ENCODE results near the gene TMEM132D. TPM values are rescaled to one million over a fixed set of nuclear protein-coding genes. Genes with fewer than 3 reads are reported as not detected.

TMEM132D gene
- total RNA-seq, 2 donors from 2014 or later = not detected

DNA sequence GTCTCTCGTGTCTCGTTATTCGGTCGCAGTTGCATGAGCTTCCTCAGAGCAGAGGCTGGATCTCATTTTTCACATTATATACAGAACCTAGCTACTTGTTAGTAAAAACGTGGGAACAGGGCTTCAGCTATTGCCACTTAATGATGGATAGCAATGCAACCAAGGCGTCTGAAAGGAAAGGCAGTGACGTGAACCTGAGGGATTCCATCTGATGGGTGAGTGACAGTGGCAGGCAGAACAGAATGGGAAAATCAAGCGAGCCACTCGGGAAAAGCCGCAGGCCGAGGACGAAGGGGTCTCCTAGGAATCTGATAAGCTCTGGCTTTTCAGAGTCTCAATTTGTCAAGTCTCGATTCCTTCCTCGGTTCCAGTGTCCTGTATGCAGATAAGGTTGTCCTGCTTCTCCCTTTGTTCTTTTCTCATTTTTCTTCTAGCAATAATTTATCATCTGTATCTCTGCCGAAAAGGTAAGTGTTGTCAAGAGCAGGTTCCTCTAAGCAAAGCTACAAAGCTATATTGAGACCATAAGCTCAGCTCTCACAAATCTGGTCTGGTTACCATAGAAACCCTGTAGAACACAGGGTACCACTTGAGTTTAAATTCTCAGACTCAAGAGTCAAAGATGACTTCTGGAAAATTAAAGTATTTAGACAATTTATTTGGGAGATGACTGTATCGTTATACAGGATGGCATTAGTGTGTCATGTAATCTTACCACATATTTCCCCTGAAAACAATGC, 633.9 kb downstream of the TMEM132D start:
- Histone ChIP-seq H3K27me3 (replicated peaks; ENCODE audit: insufficient read depth) (no peaks in the 10 kb centered on the region), H3K4me3 (no peak overlapping the region), H3K36me3 (no peaks in the 10 kb centered on the region), H3K27ac (no peak overlapping the region), H3K4me1 (ENCODE audit: control insufficient read depth in 1 of 2, low read depth in 2 of 2) (no peaks in the 10 kb centered on the region), H3K9me3 (no peaks in the 10 kb centered on the region)
- no peak for ATAC-seq (ENCODE audit: insufficient number of reproducible peaks, low FRiP score, low read depth)
- TF ChIP-seq, protein P1, sequence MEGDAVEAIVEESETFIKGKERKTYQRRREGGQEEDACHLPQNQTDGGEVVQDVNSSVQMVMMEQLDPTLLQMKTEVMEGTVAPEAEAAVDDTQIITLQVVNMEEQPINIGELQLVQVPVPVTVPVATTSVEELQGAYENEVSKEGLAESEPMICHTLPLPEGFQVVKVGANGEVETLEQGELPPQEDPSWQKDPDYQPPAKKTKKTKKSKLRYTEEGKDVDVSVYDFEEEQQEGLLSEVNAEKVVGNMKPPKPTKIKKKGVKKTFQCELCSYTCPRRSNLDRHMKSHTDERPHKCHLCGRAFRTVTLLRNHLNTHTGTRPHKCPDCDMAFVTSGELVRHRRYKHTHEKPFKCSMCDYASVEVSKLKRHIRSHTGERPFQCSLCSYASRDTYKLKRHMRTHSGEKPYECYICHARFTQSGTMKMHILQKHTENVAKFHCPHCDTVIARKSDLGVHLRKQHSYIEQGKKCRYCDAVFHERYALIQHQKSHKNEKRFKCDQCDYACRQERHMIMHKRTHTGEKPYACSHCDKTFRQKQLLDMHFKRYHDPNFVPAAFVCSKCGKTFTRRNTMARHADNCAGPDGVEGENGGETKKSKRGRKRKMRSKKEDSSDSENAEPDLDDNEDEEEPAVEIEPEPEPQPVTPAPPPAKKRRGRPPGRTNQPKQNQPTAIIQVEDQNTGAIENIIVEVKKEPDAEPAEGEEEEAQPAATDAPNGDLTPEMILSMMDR (IDR thresholded peaks at IDR 0.05) = no peak
- DNase-seq (ENCODE audit: low spot score) = no peak

DNA sequence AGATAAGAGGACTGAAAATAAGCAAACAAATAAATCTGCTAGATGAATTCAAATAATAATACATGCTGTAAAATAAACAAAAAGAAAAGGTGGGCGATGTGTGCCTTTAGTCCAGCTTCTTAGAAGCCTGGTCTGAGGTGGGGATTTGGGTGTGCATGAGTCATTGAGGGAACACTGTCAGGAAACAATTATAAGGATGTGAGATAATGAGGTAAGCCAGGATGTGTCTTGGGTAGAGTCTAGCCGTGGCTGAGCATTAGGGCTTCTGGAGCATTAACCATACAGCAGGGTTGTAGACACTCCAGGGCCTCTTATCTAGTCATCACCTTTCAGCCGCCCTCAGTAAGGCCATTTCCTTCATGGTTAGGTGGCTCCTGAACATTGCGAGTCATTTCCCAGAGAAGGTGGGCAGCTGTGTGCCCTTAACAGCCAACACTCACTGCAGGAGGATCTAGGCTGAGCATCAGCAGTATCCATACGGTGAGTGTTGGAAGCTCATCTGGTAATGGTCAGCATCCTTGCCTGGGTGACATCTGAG, 645.0 kb downstream of the TMEM132D start:
- TF ChIP-seq, protein P1 (IDR thresholded peaks at IDR 0.05) = no peak
- no peak overlapping the region for H3K4me3 ChIP-seq
- H3K27me3 ChIP-seq (replicated peaks; ENCODE audit: insufficient read depth) = no peaks in the 10 kb centered on the region
- H3K4me1 ChIP-seq (ENCODE audit: control insufficient read depth in 1 of 2, low read depth in 2 of 2) = no peaks in the 10 kb centered on the region
- DNase-seq (ENCODE audit: low spot score) (no peak), ATAC-seq (ENCODE audit: insufficient number of reproducible peaks, low FRiP score, low read depth) (no peak)
- no peaks in the 10 kb centered on the region for H3K36me3 ChIP-seq
- H3K27ac ChIP-seq = no peak overlapping the region
- H3K9me3 ChIP-seq = no peaks in the 10 kb centered on the region

DNA sequence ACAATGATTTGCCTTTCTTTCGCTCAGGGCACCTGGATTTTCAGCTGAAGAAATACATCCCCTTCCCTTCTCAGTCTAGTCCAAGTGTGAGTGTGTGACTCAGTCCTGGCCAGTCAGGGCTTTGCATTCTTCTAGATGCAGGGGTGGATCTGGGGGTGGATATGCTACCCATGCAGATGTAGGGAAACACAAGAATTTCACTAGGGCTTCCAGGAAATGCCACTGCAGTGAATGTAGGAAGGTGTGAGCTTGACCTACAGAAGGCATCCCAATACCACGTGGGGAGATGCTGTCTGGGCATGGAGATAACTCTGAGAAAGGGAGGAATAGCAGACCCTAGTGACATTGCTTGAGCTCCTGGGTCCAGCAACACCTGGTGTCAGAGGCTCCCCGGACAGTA, 646.3 kb downstream of the TMEM132D start:
- TF ChIP-seq, protein P1 (IDR thresholded peaks at IDR 0.05) = no peak
- Histone ChIP-seq H3K27ac (no peak overlapping the region), H3K27me3 (replicated peaks; ENCODE audit: insufficient read depth) (no peaks in the 10 kb centered on the region), H3K4me1 (ENCODE audit: control insufficient read depth in 1 of 2, low read depth in 2 of 2) (no peaks in the 10 kb centered on the region), H3K4me3 (no peak overlapping the region), H3K36me3 (no peaks in the 10 kb centered on the region), H3K9me3 (no peaks in the 10 kb centered on the region)
- ATAC-seq (ENCODE audit: insufficient number of reproducible peaks, low FRiP score, low read depth) = no peak
- DNase-seq (ENCODE audit: low spot score) = no peak

DNA sequence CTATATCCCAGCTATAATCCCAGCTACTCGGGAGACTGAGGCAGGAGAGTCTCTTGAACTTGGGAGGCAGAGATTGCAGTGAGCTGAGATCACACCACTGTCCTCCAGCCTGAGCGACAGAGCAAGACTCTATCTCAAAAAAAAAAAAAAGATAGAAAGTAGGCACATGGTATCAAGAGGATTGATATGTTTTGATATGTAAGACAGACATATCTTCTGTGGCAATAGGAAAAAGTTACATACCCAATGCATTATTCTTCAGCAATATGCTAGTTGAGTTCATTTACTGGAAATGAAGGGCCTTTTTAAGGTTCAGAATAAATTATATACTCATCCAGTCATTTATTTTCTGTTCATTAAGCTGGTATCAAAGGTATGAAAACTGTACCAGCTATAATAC, 657.2 kb downstream of the TMEM132D start:
- Histone ChIP-seq H3K36me3 (no peaks in the 10 kb centered on the region), H3K4me1 (ENCODE audit: control insufficient read depth in 1 of 2, low read depth in 2 of 2) (no peaks in the 10 kb centered on the region), H3K27ac (no peak overlapping the region), H3K4me3 (no peak overlapping the region), H3K9me3 (no peaks in the 10 kb centered on the region), H3K27me3 (replicated peaks; ENCODE audit: insufficient read depth) (no peaks in the 10 kb centered on the region)
- TF ChIP-seq, protein P1 (IDR thresholded peaks at IDR 0.05) = no peak
- no peak for ATAC-seq (ENCODE audit: insufficient number of reproducible peaks, low FRiP score, low read depth)
- DNase-seq (ENCODE audit: low spot score) = no peak

DNA sequence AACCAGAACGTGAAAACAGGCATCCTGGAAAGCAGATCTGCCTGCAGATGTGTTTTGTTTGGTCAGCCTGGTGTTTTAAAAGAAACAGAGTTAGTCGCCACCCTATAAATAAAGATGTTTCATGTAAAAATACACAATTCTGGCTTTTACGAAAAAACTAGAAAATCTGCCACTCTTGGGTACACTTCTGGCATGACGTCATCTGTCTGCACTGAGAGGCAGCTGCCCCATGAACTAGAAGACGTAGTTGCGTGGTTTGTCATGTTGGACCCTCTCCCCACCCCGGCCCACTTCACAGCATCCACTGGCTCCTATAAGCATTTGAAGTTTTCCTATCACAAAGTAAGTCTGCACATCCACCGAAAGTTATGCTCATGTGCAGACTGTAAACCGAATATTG, 658.1 kb downstream of the TMEM132D start:
- no peaks in the 10 kb centered on the region for H3K9me3 ChIP-seq
- no peaks in the 10 kb centered on the region for H3K36me3 ChIP-seq
- no peak overlapping the region for H3K27ac ChIP-seq
- DNase-seq (ENCODE audit: low spot score) (no peak), ATAC-seq (ENCODE audit: insufficient number of reproducible peaks, low FRiP score, low read depth) (no peak)
- TF ChIP-seq, protein P1 (IDR thresholded peaks at IDR 0.05) = no peak
- no peaks in the 10 kb centered on the region for H3K27me3 ChIP-seq (replicated peaks; ENCODE audit: insufficient read depth)
- H3K4me3 ChIP-seq = no peak overlapping the region
- H3K4me1 ChIP-seq (ENCODE audit: control insufficient read depth in 1 of 2, low read depth in 2 of 2) = no peaks in the 10 kb centered on the region

All from thoracic aorta (tissue), 2 donors.